ENCODE data around the gene SNRNP35. TPM values are rescaled to one million over a fixed set of nuclear protein-coding genes. Genes with fewer than 3 reads are reported as not detected.
"Not testable (repeated sequence)": the region's sequence is repeated elsewhere in the genome, so short reads cannot be mapped to it uniquely, and the experiment has no call there.

Gene SNRNP35
- total RNA-seq, 1 donor from 2014 or later = 5.9 TPM

GRCh38 chr12:123449249-123449733, 8.6 kb upstream of the SNRNP35 start:
- no peak overlapping the region for H3K4me3 ChIP-seq
- H3K27ac ChIP-seq = peak overlapping the region; percentile 29 to 42
- H3K27me3 ChIP-seq = no peaks in the 10 kb centered on the region
- no peaks in the 10 kb centered on the region for H3K9me3 ChIP-seq
- peaks cover 8 to 24% of the 10 kb centered on the region in 2 donors for H3K4me1 ChIP-seq
- TF ChIP-seq, protein P1, sequence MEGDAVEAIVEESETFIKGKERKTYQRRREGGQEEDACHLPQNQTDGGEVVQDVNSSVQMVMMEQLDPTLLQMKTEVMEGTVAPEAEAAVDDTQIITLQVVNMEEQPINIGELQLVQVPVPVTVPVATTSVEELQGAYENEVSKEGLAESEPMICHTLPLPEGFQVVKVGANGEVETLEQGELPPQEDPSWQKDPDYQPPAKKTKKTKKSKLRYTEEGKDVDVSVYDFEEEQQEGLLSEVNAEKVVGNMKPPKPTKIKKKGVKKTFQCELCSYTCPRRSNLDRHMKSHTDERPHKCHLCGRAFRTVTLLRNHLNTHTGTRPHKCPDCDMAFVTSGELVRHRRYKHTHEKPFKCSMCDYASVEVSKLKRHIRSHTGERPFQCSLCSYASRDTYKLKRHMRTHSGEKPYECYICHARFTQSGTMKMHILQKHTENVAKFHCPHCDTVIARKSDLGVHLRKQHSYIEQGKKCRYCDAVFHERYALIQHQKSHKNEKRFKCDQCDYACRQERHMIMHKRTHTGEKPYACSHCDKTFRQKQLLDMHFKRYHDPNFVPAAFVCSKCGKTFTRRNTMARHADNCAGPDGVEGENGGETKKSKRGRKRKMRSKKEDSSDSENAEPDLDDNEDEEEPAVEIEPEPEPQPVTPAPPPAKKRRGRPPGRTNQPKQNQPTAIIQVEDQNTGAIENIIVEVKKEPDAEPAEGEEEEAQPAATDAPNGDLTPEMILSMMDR (IDR thresholded peaks at IDR 0.05) = no peak
- no peaks in the 10 kb centered on the region for H3K36me3 ChIP-seq
- intact Hi-C loops (cut with DNase I) = no loop called here
- DNase-seq (ENCODE audit: low spot score in 2 of 2) = no peak

GRCh38 chr12:123449856-123450255, 8.1 kb upstream of the SNRNP35 start:
- no peaks in the 10 kb centered on the region for H3K9me3 ChIP-seq
- no peak for DNase-seq (ENCODE audit: low spot score in 2 of 2)
- H3K36me3 ChIP-seq = no peaks in the 10 kb centered on the region
- TF ChIP-seq, protein P1 (IDR thresholded peaks at IDR 0.05) = no peak
- intact Hi-C loops (cut with DNase I) = no loop called here
- no peak overlapping the region for H3K4me3 ChIP-seq
- H3K4me1 ChIP-seq = peaks cover 4 to 19% of the 10 kb centered on the region in 2 donors
- H3K27me3 ChIP-seq = no peaks in the 10 kb centered on the region
- peak overlapping the region in 1 of 2 donors; percentile 42 for H3K27ac ChIP-seq

DNA sequence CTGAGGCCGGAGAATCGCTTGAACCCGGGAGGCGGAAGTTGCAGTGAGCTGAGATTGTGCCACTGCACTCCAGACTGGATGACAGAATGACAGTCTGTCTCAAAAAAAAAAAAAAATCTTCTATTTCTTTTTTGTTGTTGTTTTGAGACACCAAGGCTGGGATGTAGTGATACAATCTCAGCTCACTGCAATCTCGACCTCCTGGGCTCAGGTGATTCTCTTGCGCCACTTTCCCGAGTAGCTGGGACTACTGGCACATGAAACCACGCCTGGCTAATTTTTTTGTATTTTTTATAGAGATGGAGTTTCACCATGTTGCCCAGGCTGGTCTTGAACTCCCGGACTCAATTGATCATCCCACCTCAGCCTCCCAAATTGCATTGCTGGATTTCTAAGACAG, 7.3 kb upstream of the SNRNP35 start:
- no peaks in the 10 kb centered on the region for H3K36me3 ChIP-seq
- H3K27ac ChIP-seq = no peak overlapping the region
- TF ChIP-seq, protein P1 (IDR thresholded peaks at IDR 0.05) = no peak
- no peak for DNase-seq (ENCODE audit: low spot score in 2 of 2)
- H3K9me3 ChIP-seq = no peaks in the 10 kb centered on the region
- H3K27me3 ChIP-seq = no peaks in the 10 kb centered on the region
- no peak overlapping the region for H3K4me3 ChIP-seq
- peaks cover 0 to 11% of the 10 kb centered on the region in 2 donors for H3K4me1 ChIP-seq
- intact Hi-C loops (cut with DNase I) = no loop called here

GRCh38 chr12:123452276-123452550, 5.7 kb upstream of the SNRNP35 start:
- DNase-seq (ENCODE audit: low spot score in 2 of 2); H3K4me3 ChIP-seq; H3K27me3 ChIP-seq; H3K27ac ChIP-seq; intact Hi-C loops (cut with DNase I); H3K9me3 ChIP-seq; H3K36me3 ChIP-seq; H3K4me1 ChIP-seq: not testable (repeated sequence)

GRCh38 chr12:123453165-123453564, 4.8 kb upstream of the SNRNP35 start:
- Histone ChIP-seq H3K27ac (no peak overlapping the region), H3K27me3 (no peaks in the 10 kb centered on the region), H3K36me3 (no peaks in the 10 kb centered on the region), H3K4me3 (no peak overlapping the region), H3K4me1 (no peaks in the 10 kb centered on the region), H3K9me3 (no peaks in the 10 kb centered on the region)
- DNase-seq (ENCODE audit: low spot score in 2 of 2) = peak in 1 of 2 donors; percentile 84
- intact Hi-C loops (cut with DNase I) = no loop called here
- TF ChIP-seq, protein P1 (IDR thresholded peaks at IDR 0.05) = no peak

DNA sequence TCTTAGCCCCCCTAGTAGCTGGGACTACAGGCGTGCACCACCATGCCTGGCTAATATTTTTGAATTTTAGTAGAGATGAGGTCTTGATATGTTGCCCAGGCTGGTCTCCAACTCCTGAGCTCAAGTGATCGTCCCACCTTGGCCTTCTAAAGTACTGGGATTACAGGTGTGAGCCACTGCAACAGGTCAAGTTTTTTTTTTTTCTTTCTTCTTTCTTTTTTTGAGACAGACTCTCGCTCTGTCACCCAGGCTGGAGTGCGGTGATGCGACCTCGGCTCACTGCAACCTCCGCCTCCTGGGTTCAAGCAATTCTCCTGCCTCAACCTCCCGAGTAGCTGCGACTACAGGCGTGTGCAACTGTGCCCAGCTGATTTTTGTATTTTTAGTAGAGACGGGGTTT, 5.2 kb downstream of the SNRNP35 start:
- H3K36me3 ChIP-seq; H3K4me3 ChIP-seq; H3K27ac ChIP-seq; intact Hi-C loops (cut with DNase I); H3K27me3 ChIP-seq; H3K9me3 ChIP-seq; DNase-seq (ENCODE audit: low spot score in 2 of 2): not testable (repeated sequence)
- H3K4me1 ChIP-seq = peaks cover 0 to 29% of the 10 kb centered on the region in 2 donors

DNA sequence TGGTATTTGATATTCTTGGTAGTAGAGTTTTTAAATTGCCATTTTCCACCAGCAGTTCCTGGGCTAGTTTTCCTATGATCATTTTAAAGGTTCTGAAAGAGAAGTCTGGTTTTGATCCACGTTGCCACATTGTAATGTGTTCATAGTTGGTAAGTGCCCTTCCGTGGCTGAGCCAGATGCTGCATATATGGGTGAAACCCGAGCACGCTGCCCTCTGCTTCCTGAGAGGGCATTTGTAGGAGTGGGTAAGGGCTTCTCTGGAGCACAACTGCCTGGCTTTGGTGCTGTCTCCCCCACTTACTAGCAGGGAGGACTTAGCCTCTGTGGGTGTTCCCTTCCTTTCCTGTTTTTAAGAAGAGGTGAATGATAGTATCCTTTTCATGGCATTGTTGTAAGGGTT, 7.1 kb downstream of the SNRNP35 start:
- H3K27me3 ChIP-seq = no peaks in the 10 kb centered on the region

More for the DNA sequence above, 7.1 kb downstream of the SNRNP35 start:
- Histone ChIP-seq H3K4me3 (no peak overlapping the region), H3K9me3 (no peaks in the 10 kb centered on the region), H3K36me3 (peaks cover 10 to 12% of the 10 kb centered on the region in 2 donors), H3K27ac (peak overlapping the region; percentile 18 to 72), H3K4me1 (peaks cover 0 to 18% of the 10 kb centered on the region in 2 donors)
- no peak for DNase-seq (ENCODE audit: low spot score in 2 of 2)
- TF ChIP-seq, protein P1 (IDR thresholded peaks at IDR 0.05) = no peak
- intact Hi-C loops (cut with DNase I) = no loop called here
